Measurements from ENCODE around the gene MACROD2.

MACROD2 gene

DNA sequence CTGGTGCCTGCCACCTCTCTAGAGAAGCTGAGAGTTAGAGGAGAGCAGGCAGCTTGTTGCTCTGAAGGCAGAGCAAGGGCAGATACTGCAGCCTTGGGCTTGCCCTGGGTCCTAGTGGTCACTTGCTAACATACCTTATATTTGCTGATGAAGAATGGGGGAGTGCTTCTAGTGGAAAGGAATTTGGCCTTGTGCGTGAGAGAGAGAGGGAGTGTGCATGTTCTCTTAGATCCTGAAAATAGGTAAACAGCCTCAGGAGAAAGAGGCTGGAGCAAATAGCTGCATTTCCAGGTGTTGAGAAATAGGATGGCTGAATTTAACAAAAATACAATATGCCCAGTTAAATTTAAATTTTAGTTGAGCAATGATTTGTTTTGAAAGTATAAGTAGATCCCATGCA lies 1066.6 kb downstream of the MACROD2 start:
- TF ChIP-seq, protein P1, sequence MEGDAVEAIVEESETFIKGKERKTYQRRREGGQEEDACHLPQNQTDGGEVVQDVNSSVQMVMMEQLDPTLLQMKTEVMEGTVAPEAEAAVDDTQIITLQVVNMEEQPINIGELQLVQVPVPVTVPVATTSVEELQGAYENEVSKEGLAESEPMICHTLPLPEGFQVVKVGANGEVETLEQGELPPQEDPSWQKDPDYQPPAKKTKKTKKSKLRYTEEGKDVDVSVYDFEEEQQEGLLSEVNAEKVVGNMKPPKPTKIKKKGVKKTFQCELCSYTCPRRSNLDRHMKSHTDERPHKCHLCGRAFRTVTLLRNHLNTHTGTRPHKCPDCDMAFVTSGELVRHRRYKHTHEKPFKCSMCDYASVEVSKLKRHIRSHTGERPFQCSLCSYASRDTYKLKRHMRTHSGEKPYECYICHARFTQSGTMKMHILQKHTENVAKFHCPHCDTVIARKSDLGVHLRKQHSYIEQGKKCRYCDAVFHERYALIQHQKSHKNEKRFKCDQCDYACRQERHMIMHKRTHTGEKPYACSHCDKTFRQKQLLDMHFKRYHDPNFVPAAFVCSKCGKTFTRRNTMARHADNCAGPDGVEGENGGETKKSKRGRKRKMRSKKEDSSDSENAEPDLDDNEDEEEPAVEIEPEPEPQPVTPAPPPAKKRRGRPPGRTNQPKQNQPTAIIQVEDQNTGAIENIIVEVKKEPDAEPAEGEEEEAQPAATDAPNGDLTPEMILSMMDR (IDR thresholded peaks at IDR 0.05): no peak
- no peak for TF ChIP-seq ZFX (IDR thresholded peaks at IDR 0.05; ENCODE audit: borderline replicate concordance)
- H3K27ac ChIP-seq: no peak overlapping the region

DNA sequence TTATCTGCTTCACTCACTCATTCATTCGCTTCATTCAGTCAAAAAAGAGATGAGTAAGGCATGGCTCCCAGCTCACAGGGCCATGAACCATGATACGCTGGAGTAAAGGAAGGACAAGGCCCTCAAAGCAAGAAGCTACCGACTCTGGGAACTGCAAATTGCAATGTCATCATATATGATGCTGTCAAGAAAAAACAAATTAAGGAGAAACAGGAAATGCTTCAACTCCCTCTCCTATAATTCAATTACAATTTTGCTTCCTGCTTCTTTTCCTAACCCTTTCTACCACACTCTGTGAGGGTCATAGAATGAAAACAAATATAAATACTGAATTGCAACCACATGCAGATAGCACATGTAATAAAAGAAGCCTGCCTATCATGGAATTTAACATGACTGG lies 1067.8 kb downstream of the MACROD2 start:
- TF ChIP-seq ZFX (IDR thresholded peaks at IDR 0.05; ENCODE audit: borderline replicate concordance): no peak
- TF ChIP-seq, protein P1 (IDR thresholded peaks at IDR 0.05): no peak
- H3K27ac ChIP-seq: no peak overlapping the region

DNA sequence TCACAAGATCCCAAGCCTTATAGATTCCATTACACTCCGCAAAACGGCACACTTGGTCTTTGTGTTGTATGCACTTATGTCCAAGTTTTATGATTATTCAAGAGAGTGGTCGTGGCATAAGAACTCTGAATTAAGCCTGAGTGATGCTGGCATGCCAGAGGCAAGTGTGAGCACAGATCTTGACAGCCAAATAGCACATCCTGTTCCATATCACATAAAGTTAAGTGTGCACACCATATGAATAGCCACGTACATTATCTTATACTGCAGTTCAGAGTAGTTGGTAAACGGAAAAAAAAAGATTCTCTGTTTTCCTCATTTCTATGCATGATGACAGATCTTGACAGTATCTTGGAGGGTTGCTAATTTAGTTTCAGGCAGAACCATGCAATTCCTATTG lies 1069.4 kb downstream of the MACROD2 start:
- no peak for TF ChIP-seq ZFX (IDR thresholded peaks at IDR 0.05; ENCODE audit: borderline replicate concordance)
- TF ChIP-seq, protein P1 (IDR thresholded peaks at IDR 0.05): no peak
- no peak overlapping the region for H3K27ac ChIP-seq

- TF ChIP-seq, protein P1 (IDR thresholded peaks at IDR 0.05): no peak
- TF ChIP-seq ZFX (IDR thresholded peaks at IDR 0.05; ENCODE audit: borderline replicate concordance): no peak
Observed at GRCh38 chr20:15065794-15066193, 1070.5 kb downstream of the MACROD2 start.

DNA sequence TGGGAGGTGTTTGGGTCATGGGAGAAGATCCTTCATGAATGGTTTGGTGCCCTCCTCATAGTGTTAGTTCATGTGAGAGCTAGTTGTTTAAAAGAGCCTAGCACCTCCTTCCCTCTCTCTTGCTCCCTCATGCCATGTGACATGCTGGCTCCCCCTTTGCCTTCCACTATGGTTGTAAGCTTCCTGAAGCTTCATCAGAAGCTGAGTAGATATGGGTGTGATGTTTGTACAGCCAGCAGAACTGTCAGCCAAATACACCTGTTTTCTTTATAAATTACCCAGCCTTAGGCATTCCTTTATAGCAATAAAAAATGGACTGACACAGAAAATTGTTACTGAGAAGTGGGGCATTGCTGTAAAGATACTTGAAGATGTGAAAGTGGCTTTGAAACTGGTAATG lies 1073.2 kb downstream of the MACROD2 start:
- H3K27ac ChIP-seq: no peak overlapping the region
- TF ChIP-seq, protein P1 (IDR thresholded peaks at IDR 0.05): no peak
- TF ChIP-seq ZFX (IDR thresholded peaks at IDR 0.05; ENCODE audit: borderline replicate concordance): no peak

More at GRCh38 chr20:15065794-15066193, 1070.5 kb downstream of the MACROD2 start:
- no peak overlapping the region for H3K27ac ChIP-seq

DNA sequence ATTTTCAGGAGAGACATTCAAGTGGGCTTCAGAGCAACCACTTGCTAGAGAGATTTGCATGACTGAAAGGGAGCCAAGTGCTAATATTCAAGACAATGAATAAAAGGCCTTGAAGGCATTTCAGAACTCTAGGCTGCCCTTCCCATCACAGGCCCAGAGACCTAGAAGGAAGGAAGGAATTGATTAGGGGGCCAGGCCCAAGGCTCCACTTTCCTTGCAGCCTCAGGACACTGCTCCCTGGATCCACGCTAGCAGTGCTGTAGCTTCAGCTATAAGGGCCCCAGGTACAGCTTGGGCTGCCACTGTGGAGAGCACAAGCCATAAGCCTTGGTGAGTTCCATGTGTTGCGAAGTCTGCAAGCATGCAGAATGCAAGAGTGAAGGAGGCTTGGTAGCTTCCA lies 1074.0 kb downstream of the MACROD2 start:
- no peak overlapping the region for H3K27ac ChIP-seq
- TF ChIP-seq ZFX (IDR thresholded peaks at IDR 0.05; ENCODE audit: borderline replicate concordance): no peak
- TF ChIP-seq, protein P1 (IDR thresholded peaks at IDR 0.05): no peak

- TF ChIP-seq, protein P1 (IDR thresholded peaks at IDR 0.05): no peak
- no peak for TF ChIP-seq ZFX (IDR thresholded peaks at IDR 0.05; ENCODE audit: borderline replicate concordance)
- no peak overlapping the region for H3K27ac ChIP-seq
Observed at GRCh38 chr20:15071085-15071808, 1075.9 kb downstream of the MACROD2 start.
